Activated T-helper 1 cell treated with anti-CD3 and anti-CD28 coated beads, Interleukin-2, amount 50 U/mL, for 16 hours (primary cell): ENCODE results near the gene ZNF581.

ENCODE experiments used
- DNase-seq, 2 donors: peaks; one replicate each; pipeline ENCODE4 v3.0.0-alpha.2; 2020; ENCODE audit warnings: low read depth in 1 of 2, low spot score in 1 of 2

Gene ZNF581

GRCh38 chr19:55692681-55693081 is 49.2 kb downstream of the ZNF581 start:
- no peak for DNase-seq

DNA sequence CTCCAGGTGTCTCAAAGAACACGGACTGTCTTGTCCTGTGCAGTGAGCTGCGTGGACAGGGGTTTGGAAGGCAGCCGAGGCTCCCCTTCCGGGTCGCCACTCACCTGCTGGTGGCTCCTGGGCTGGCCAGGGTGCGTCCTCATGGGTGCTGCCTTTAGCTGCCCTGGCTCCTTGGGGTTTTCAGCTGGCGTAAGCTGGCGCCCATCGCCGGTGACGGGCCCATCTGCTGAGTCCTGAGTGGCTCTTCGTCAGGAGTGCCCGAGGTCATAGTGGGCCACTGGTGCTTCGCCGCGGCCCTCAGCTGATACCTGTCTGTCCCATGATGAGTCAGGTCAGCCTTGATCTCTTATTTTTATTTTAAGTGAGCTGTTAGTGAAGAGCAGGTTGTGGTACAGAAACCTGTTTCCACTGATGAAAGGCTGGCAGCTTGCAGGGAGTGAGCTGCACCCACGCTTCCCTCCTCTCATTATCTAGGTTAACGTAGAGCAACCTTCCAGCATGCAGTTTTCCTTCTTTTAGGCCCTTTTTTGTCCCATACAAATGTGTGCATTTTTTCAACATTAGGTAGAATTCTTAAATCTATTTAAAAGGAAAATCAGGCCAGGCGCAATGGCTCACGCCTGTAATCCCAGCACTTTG is 50.0 kb downstream of the ZNF581 start:
- DNase-seq: no peak

DNA sequence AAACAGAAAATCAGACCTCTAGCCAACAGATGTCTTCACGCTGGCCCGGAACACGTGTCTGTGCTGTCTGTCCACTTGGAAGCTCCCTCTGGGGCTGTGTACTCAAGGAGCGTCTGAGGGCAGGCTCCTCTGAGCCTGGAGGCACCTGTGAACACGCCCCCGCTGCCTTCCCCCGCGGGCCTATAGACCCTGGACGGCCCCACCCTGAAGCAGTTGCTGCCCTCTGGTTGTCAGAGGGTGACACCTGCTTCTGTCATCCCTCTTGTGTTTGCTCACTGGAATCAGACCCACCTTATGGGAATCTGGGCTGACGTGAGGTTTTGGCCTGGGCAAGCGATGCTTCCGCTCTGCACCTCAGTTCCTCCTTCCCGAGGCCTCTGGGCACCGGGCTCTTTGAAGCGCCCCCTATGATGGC is 50.8 kb downstream of the ZNF581 start:
- DNase-seq: no peak

DNA sequence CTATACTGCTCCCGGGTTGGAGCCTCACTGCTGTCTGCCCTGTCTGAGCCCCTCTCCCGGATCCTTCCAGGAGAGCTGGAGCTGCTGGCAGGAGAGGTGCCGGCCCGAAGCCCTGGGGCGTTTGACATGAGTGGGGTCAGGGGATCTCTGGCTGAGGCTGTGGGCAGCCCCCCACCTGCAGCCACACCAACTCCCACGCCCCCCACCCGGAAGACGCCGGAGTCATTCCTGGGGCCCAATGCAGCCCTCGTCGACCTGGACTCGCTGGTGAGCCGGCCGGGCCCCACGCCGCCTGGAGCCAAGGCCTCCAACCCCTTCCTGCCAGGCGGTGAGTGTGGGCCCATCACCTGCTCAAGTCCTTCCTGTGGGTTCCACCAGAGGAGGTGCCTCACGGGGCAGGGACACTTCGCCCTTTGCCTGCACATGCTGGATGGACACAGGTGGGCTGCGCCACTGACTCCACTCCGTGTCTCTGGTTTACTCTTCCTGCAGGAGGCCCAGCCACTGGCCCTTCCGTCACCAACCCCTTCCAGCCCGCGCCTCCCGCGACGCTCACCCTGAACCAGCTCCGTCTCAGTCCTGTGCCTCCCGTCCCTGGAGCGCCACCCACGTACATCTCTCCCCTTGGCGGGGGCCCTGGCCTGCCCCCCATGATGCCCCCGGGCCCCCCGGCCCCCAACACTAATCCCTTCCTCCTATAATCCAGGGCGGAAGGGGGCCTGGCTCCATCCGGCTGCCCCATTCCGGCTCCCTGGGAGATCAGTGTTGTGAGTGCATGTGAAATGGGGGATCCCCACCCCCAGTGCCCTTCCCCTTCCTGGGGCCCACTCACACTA is 51.4 kb downstream of the ZNF581 start:
- DNase-seq: no peak
